DOHH2 (cell line): ENCODE data around the gene C8G.

Source experiments
- H3F3A ChIP-seq: fragments of 200-600 bp; sonication (generic), shearing (Covaris generic); 2 replicates; pipeline ENCODE4 v1.6.0; 2016; ENCODE audit warnings: antibody characterized with exemption, mild to moderate bottlenecking; ENCODE audit not compliant: control insufficient read depth, insufficient read depth
- H3K27ac ChIP-seq: fragments of 200-600 bp; sonication (generic); 2 replicates; pipeline ENCODE4 v1.5.1; 2014; ENCODE audit warnings: low read depth, mild to moderate bottlenecking, low read length, moderate library complexity
- H3K27me3 ChIP-seq: fragments of 200-600 bp; sonication (generic); 2 replicates; pipeline ENCODE4 v1.6.1; 2014; ENCODE audit warnings: mild to moderate bottlenecking, low read length, mixed read lengths; ENCODE audit not compliant: control insufficient read depth
- H3K36me3 ChIP-seq: fragments of 200-600 bp; sonication (generic); 2 replicates; pipeline ENCODE4 v1.6.1; 2014; ENCODE audit warnings: mild to moderate bottlenecking, low read length, moderate library complexity, mixed read lengths; ENCODE audit not compliant: control insufficient read depth
- H3K4me1 ChIP-seq: fragments of 200-600 bp; sonication (generic); 2 replicates; pipeline ENCODE4 v1.6.1; 2014; ENCODE audit warnings: mild to moderate bottlenecking, low read length, mixed read lengths; ENCODE audit not compliant: control insufficient read depth
- H3K4me2 ChIP-seq: fragments of 200-600 bp; sonication (generic); 2 replicates; pipeline ENCODE4 v1.6.0; 2014; ENCODE audit warnings: mild to moderate bottlenecking, low read length, moderate library complexity
- H3K4me3 ChIP-seq: fragments of 200-600 bp; sonication (generic); 2 replicates; pipeline ENCODE4 v1.5.1; 2014; ENCODE audit warnings: mild to moderate bottlenecking, low read length, mixed read lengths
- H3K79me2 ChIP-seq: fragments of 200-600 bp; sonication (generic); 2 replicates; pipeline ENCODE4 v1.6.1; 2014; ENCODE audit warnings: mild to moderate bottlenecking, low read length, mixed read lengths; ENCODE audit not compliant: control insufficient read depth
- H3K9me2 ChIP-seq: fragments of 200-600 bp; sonication (generic); replicated peaks from 2 replicates; pipeline ENCODE4 v1.6.1; 2014; ENCODE audit warnings: mild to moderate bottlenecking, low read length, mixed read lengths; ENCODE audit not compliant: control insufficient read depth
- H3K9me3 ChIP-seq: fragments of 200-600 bp; sonication (generic); 2 replicates; pipeline ENCODE4 v1.6.1; 2014; ENCODE audit warnings: antibody characterized with exemption, low read length, mixed read lengths; ENCODE audit not compliant: control insufficient read depth, insufficient read depth
- H4K20me1 ChIP-seq: fragments of 200-600 bp; sonication (generic); 2 replicates; pipeline ENCODE4 v1.6.0; 2014; ENCODE audit warnings: low read depth, mild to moderate bottlenecking, antibody characterized with exemption, low read length, moderate library complexity; ENCODE audit not compliant: control insufficient read depth, insufficient read depth
- EZH2phosphoT487 ChIP-seq: fragments of 200-600 bp; sonication (generic); IDR thresholded peaks from 2 replicates; pipeline ENCODE4 v1.6.1; 2017; ENCODE audit warnings: borderline replicate concordance, mild to moderate bottlenecking, antibody characterized with exemption, low read length, moderate library complexity, mixed read lengths
- TF ChIP-seq, protein P1 (sequence below): fragments of 200-600 bp; sonication (generic); IDR thresholded peaks from one replicate; pipeline ENCODE4 v1.5.1; 2014; ENCODE audit warnings: antibody characterized with exemption, mild to moderate bottlenecking, low read depth, low read length; ENCODE audit not compliant: poor library complexity, severe bottlenecking

C8G gene

DNA sequence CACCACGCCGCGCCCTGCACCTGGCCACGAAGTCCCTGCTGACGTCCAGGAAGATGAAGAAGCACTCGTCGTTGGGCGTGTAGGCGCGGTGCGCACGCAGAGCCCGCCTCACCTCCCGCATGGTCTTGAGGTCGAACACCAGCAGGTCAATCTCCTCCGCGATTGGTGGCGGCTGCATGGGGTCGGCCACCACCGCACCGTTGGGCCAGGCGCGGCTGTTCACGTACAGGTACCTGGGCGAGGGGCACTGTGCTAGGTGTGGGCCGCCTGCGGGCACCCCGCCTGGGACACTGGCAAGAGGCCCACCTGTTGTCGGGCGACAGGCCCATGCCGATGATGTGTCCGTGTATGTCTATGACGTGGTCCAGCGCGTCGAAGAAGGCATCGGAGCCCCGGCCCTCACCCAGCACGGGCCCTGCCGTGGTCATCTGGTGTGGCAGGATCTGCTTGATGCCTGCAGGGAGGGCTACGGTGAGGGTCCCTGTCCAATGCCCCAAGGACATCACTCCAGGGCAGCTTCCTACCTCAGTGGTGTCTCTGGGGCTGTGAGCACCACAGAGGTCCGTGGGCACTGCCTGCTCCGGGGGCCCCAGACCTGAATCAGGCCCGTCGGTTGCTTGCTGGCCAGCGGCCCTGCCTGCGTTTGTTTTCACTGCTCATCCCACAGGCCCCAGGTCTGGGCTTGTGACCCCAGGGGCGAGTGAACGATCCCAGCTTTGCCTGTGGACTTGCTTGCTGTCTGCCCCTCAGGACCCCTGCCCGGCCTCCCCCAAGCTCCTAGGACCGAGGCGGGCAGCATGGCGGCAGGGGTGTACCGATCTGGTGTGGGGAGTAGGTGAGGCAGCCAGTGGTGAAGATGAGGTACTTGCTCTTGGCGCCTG is 3.6 kb upstream of the C8G start:
- H4K20me1 ChIP-seq = 0 out of 2 replicates have a peak, but pooled peaks cover 3% of the 10 kb centered on the region
- no peaks in the 10 kb centered on the region for H3K9me3 ChIP-seq
- peaks cover 31% of the 10 kb centered on the region for H3K79me2 ChIP-seq
- peaks cover 42% of the 10 kb centered on the region for H3K36me3 ChIP-seq
- peaks cover 9% of the 10 kb centered on the region for H3K4me1 ChIP-seq
- H3F3A ChIP-seq = peaks cover 8% of the 10 kb centered on the region; the same call in 1 of the 2 replicates
- no peak for TF ChIP-seq EZH2phosphoT487
- TF ChIP-seq, protein P1, sequence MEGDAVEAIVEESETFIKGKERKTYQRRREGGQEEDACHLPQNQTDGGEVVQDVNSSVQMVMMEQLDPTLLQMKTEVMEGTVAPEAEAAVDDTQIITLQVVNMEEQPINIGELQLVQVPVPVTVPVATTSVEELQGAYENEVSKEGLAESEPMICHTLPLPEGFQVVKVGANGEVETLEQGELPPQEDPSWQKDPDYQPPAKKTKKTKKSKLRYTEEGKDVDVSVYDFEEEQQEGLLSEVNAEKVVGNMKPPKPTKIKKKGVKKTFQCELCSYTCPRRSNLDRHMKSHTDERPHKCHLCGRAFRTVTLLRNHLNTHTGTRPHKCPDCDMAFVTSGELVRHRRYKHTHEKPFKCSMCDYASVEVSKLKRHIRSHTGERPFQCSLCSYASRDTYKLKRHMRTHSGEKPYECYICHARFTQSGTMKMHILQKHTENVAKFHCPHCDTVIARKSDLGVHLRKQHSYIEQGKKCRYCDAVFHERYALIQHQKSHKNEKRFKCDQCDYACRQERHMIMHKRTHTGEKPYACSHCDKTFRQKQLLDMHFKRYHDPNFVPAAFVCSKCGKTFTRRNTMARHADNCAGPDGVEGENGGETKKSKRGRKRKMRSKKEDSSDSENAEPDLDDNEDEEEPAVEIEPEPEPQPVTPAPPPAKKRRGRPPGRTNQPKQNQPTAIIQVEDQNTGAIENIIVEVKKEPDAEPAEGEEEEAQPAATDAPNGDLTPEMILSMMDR = no peak
- H3K27me3 ChIP-seq = no peaks in the 10 kb centered on the region
- H3K9me2 ChIP-seq = no peaks in the 10 kb centered on the region
- no peak overlapping the region for H3K27ac ChIP-seq
- H3K4me2 ChIP-seq = no peak overlapping the region
- no peak overlapping the region for H3K4me3 ChIP-seq

DNA sequence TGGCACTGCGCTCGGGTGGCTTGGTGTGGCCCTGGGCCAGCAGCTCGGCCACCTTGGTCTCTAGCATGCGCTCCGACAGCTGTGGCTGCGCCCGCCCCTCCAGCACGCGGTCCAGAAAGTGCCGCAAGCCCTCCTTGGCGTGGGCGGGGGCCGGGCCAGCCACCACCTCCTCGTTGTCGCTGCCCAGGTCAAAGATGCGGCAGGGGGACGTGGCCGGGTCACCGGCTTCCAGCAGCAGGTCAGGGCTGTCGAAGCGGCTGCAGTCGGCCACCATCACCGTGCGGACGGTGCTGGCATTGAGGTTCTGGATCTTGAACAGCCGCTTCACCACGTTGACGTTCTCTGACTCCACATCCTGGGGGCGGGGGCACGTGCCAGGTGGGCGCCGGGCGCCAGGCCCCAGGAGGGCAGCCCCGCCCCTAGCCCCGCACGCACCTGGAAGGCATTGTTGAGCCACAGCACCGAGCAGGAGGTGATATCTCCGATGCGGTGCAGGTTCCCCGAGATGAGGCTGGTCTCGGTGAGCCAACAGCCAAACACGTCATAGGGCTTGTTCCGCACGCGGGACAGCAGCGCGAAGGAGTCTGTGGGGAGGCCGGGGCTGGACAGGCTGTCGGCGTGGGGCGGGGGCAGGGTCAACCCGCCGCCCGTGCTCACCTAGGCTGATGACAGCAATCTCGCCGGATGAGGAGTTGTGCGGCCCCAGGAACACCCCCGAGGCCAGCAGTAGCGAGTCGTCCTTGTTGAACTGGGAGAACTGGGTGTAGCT is 2.7 kb upstream of the C8G start:
- Histone ChIP-seq H3F3A (0 out of 2 replicates have a peak, but pooled peaks cover 3% of the 10 kb centered on the region), H3K4me3 (no peak overlapping the region), H3K4me2 (no peak overlapping the region; the same call in 1 of the 2 replicates), H3K27me3 (no peaks in the 10 kb centered on the region), H4K20me1 (0 out of 2 replicates have a peak, but pooled peaks cover 3% of the 10 kb centered on the region), H3K9me2 (no peaks in the 10 kb centered on the region), H3K9me3 (no peaks in the 10 kb centered on the region), H3K27ac (no peak overlapping the region), H3K36me3 (peaks cover 40% of the 10 kb centered on the region), H3K79me2 (peaks cover 29% of the 10 kb centered on the region), H3K4me1 (peaks cover 9% of the 10 kb centered on the region)
- no peak for TF ChIP-seq EZH2phosphoT487
- TF ChIP-seq, protein P1 = no peak

DNA sequence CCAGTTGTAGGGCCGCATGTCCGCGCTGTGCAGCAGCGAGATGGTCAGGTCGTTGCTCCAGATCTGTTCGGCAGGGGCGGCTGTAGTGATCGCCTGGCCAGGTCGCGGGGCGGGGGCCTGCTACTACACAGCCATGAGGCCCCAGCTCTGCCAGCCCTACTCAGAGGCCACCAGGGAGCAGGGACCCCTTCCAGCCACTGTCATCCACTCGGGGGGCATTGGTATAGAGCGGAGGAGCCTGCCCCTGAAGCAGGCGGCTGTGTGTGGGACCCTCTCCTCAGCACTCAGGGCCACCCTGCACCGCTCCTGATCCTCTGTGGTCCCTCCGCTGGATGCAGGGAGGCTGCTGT is 2.2 kb upstream of the C8G start:
- Histone ChIP-seq H3K79me2 (peaks cover 26% of the 10 kb centered on the region), H3K27ac (no peak overlapping the region), H3K27me3 (no peaks in the 10 kb centered on the region), H3K9me3 (no peaks in the 10 kb centered on the region), H4K20me1 (0 out of 2 replicates have a peak, but pooled peaks cover 3% of the 10 kb centered on the region), H3F3A (0 out of 2 replicates have a peak, but pooled peaks cover 3% of the 10 kb centered on the region), H3K4me1 (peaks cover 9% of the 10 kb centered on the region), H3K9me2 (no peaks in the 10 kb centered on the region), H3K36me3 (peaks cover 35% of the 10 kb centered on the region), H3K4me3 (peak overlapping the region; percentile 84; the same call in 1 of the 2 replicates), H3K4me2 (peak overlapping the region; percentile 77)
- TF ChIP-seq, protein P1 = no peak
- no peak for TF ChIP-seq EZH2phosphoT487
